Measurements from ENCODE around the gene SSR4.
A peak's percentile ranks its signal among the peaks of the same experiment; 100 is the strongest.

The SSR4 gene

GRCh38 chrX:153794018-153794896, at the start of gene SSR4, which contains the start of gene IDH3G (continued):
- TF ChIP-seq, protein P1, sequence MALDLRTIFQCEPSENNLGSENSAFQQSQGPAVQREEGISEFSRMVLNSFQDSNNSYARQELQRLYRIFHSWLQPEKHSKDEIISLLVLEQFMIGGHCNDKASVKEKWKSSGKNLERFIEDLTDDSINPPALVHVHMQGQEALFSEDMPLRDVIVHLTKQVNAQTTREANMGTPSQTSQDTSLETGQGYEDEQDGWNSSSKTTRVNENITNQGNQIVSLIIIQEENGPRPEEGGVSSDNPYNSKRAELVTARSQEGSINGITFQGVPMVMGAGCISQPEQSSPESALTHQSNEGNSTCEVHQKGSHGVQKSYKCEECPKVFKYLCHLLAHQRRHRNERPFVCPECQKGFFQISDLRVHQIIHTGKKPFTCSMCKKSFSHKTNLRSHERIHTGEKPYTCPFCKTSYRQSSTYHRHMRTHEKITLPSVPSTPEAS (tag by site-specific recombination; IDR thresholded peaks at IDR 0.05), result no peak
- TF ChIP-seq ZNF843 (tag by site-specific recombination; IDR thresholded peaks at IDR 0.05), result peak; percentile 21; the same call in 1 of the 2 replicates
- no peak for TF ChIP-seq ZNF600 (tag by site-specific recombination; IDR thresholded peaks at IDR 0.05)
- TF ChIP-seq ZNF2 (tag by site-specific recombination; IDR thresholded peaks at IDR 0.05), result no peak
- TF ChIP-seq ZNF513 (tag by site-specific recombination; IDR thresholded peaks at IDR 0.05), result no peak
- no peak for TF ChIP-seq ZNF544 (tag by site-specific recombination; IDR thresholded peaks at IDR 0.05)
- no peak for TF ChIP-seq ZNF350 (tag by site-specific recombination; IDR thresholded peaks at IDR 0.05)
- TF ChIP-seq, protein P2, sequence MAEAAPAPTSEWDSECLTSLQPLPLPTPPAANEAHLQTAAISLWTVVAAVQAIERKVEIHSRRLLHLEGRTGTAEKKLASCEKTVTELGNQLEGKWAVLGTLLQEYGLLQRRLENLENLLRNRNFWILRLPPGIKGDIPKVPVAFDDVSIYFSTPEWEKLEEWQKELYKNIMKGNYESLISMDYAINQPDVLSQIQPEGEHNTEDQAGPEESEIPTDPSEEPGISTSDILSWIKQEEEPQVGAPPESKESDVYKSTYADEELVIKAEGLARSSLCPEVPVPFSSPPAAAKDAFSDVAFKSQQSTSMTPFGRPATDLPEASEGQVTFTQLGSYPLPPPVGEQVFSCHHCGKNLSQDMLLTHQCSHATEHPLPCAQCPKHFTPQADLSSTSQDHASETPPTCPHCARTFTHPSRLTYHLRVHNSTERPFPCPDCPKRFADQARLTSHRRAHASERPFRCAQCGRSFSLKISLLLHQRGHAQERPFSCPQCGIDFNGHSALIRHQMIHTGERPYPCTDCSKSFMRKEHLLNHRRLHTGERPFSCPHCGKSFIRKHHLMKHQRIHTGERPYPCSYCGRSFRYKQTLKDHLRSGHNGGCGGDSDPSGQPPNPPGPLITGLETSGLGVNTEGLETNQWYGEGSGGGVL (tag by site-specific recombination; IDR thresholded peaks at IDR 0.05), result no peak
- peak; percentile 95 for TF ChIP-seq ZBTB26 (tag by site-specific recombination; optimal IDR thresholded peaks at IDR 0.05)
- TF ChIP-seq, protein P3, sequence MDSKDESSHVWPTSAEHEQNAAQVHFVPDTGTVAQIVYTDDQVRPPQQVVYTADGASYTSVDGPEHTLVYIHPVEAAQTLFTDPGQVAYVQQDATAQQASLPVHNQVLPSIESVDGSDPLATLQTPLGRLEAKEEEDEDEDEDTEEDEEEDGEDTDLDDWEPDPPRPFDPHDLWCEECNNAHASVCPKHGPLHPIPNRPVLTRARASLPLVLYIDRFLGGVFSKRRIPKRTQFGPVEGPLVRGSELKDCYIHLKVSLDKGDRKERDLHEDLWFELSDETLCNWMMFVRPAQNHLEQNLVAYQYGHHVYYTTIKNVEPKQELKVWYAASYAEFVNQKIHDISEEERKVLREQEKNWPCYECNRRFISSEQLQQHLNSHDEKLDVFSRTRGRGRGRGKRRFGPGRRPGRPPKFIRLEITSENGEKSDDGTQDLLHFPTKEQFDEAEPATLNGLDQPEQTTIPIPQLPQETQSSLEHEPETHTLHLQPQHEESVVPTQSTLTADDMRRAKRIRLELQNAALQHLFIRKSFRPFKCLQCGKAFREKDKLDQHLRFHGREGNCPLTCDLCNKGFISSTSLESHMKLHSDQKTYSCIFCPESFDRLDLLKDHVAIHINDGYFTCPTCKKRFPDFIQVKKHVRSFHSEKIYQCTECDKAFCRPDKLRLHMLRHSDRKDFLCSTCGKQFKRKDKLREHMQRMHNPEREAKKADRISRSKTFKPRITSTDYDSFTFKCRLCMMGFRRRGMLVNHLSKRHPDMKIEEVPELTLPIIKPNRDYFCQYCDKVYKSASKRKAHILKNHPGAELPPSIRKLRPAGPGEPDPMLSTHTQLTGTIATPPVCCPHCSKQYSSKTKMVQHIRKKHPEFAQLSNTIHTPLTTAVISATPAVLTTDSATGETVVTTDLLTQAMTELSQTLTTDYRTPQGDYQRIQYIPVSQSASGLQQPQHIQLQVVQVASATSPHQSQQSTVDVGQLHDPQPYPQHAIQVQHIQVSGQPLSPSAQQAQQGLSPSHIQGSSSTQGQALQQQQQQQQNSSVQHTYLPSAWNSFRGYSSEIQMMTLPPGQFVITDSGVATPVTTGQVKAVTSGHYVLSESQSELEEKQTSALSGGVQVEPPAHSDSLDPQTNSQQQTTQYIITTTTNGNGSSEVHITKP (tag by site-specific recombination; IDR thresholded peaks at IDR 0.05), result peak; percentile 48; the same call in 1 of the 2 replicates
- TF ChIP-seq ZNF157 (tag by site-specific recombination; IDR thresholded peaks at IDR 0.05), result no peak
- no peak for TF ChIP-seq ZNF626 (tag by site-specific recombination; IDR thresholded peaks at IDR 0.05)
- TF ChIP-seq ZNF629 (tag by site-specific recombination; IDR thresholded peaks at IDR 0.05), result peak; percentile 98
- no peak for TF ChIP-seq ZNF37A (tag by site-specific recombination; IDR thresholded peaks at IDR 0.05)
- no peak for TF ChIP-seq ZFHX2 (tag by site-specific recombination; conservative IDR thresholded peaks at IDR 0.05)
- peak; percentile 30; the same call in 1 of the 2 replicates for TF ChIP-seq TRIM28 (IDR thresholded peaks at IDR 0.05; ENCODE audit: borderline replicate concordance, low read length)
- TF ChIP-seq, protein P4, sequence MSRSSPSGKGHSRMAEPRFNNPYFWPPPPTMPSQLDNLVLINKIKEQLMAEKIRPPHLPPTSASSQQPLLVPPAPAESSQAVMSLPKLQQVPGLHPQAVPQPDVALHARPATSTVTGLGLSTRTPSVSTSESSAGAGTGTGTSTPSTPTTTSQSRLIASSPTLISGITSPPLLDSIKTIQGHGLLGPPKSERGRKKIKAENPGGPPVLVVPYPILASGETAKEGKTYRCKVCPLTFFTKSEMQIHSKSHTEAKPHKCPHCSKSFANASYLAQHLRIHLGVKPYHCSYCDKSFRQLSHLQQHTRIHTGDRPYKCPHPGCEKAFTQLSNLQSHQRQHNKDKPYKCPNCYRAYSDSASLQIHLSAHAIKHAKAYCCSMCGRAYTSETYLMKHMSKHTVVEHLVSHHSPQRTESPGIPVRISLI (tag by site-specific recombination; IDR thresholded peaks at IDR 0.05), result no peak
- TF ChIP-seq, protein P5, sequence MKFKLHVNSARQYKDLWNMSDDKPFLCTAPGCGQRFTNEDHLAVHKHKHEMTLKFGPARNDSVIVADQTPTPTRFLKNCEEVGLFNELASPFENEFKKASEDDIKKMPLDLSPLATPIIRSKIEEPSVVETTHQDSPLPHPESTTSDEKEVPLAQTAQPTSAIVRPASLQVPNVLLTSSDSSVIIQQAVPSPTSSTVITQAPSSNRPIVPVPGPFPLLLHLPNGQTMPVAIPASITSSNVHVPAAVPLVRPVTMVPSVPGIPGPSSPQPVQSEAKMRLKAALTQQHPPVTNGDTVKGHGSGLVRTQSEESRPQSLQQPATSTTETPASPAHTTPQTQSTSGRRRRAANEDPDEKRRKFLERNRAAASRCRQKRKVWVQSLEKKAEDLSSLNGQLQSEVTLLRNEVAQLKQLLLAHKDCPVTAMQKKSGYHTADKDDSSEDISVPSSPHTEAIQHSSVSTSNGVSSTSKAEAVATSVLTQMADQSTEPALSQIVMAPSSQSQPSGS (tag by site-specific recombination; IDR thresholded peaks at IDR 0.05; ENCODE audit: low read depth), result no peak
- peak; percentile 92 for TF ChIP-seq GLIS1 (tag by site-specific recombination; IDR thresholded peaks at IDR 0.05)
- TF ChIP-seq ZNF645 (tag by site-specific recombination; IDR thresholded peaks at IDR 0.05), result no peak
- 0 out of 2 replicates have a peak, but pooled peaks have one; percentile 28 for TF ChIP-seq PRDM1 (tag by site-specific recombination; IDR thresholded peaks at IDR 0.05)
- TF ChIP-seq, protein P6, sequence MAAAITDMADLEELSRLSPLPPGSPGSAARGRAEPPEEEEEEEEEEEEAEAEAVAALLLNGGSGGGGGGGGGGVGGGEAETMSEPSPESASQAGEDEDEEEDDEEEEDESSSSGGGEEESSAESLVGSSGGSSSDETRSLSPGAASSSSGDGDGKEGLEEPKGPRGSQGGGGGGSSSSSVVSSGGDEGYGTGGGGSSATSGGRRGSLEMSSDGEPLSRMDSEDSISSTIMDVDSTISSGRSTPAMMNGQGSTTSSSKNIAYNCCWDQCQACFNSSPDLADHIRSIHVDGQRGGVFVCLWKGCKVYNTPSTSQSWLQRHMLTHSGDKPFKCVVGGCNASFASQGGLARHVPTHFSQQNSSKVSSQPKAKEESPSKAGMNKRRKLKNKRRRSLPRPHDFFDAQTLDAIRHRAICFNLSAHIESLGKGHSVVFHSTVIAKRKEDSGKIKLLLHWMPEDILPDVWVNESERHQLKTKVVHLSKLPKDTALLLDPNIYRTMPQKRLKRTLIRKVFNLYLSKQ (tag by site-specific recombination; IDR thresholded peaks at IDR 0.05; ENCODE audit: borderline replicate concordance), result no peak
